GM21576 (cell line): ENCODE data around the gene ZNF622.
"Not testable (repeated sequence)": the region's sequence is repeated elsewhere in the genome, so short reads cannot be mapped to it uniquely, and the experiment has no call there.

Experiments
- ATAC-seq: cut with Tn5 transposase; IDR thresholded peaks from one replicate; pipeline ENCODE4 v1.9.1; 2021; ENCODE audit warnings: mild to moderate bottlenecking, moderate library complexity; ENCODE audit not compliant: unreplicated experiment

The ZNF622 gene

GRCh38 chr5:16436065-16436682 lies 29.4 kb downstream of the ZNF622 start:
- not testable (repeated sequence) for ATAC-seq

DNA sequence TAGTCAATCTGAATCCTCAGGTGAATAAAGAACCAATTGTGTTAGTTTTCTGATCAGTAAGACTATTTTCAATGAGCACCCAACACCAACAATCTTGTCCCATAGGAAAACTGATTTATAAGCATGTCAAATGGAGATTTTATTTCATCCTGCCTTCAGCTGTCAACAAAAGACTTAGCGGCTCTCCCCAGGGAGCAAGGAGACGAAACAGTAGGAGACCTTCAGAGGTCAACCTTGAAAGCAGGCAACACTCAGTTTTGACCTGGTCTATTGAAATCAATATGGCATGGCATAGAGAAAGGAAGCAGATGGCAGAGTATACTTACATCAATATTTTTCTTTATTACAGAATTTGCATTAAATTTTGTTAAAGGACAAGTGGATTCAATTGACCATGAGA lies 34.1 kb downstream of the ZNF622 start:
- ATAC-seq = no peak

GRCh38 chr5:16430349-16431089 lies 35.1 kb downstream of the ZNF622 start:
- ATAC-seq = no peak

- no peak for ATAC-seq
Observed at GRCh38 chr5:16428359-16428758, 37.2 kb downstream of the ZNF622 start.

GRCh38 chr5:16427587-16427986 lies 38.0 kb downstream of the ZNF622 start:
- no peak for ATAC-seq

DNA sequence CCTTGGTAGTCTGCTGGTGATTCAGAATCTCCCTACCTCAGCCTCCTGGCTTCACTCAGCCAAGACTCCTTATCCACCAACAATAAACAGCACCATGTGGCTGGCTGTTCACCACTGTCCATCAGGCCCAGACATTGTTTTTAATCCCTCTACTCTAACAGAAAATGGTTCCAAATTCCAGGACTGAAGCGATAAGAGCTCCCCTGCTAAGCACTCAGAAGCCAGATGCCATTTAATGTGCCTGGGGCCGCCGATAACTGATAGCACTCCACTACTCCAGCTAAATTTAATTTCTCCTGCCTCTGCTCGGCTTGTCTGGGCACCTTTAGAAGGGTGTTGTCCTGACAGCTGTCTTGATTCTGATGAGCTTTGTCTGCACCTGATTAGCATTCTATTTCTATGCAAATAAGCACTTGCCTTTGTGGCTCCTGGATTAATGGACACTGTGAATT lies 47.1 kb downstream of the ZNF622 start:
- ATAC-seq = no peak

- ATAC-seq = no peak
Observed at GRCh38 chr5:16417398-16418074, 48.1 kb downstream of the ZNF622 start.

GRCh38 chr5:16414861-16415260 lies 50.7 kb downstream of the ZNF622 start:
- ATAC-seq = no peak

DNA sequence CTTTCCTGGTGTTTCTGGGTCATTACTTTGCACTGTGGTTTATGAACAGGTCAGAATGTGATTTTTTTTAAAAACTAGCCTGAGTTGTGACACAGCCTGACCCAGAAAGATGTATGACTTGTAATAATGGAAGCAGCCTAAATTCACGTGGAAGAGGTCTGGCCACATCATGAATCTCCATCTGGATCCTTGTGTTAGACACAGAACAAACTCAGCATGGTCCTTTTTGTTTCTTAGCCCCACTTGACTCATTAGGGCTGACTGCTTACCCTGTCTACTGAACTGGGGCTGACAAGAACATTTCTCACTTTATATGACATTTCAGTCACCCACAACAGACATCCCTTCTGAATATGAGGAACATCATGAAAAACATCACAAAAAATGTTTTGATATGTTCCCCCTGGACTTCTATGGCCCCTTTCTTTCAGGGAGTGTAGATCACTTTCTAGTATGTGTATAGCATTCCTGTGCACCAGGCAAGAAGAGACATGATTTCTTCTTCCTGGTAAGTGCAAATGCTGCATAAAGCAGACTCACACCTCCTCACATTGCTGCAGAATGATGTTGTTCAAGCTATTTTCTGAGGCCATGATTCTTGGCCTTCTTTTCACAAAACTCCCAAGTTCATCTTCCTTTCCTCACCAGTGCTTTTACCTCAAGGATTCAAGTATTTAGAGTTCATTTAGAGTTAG lies 52.3 kb downstream of the ZNF622 start:
- ATAC-seq = no peak

- ATAC-seq = no peak
Observed at GRCh38 chr5:16412556-16412955, 53.0 kb downstream of the ZNF622 start.

DNA sequence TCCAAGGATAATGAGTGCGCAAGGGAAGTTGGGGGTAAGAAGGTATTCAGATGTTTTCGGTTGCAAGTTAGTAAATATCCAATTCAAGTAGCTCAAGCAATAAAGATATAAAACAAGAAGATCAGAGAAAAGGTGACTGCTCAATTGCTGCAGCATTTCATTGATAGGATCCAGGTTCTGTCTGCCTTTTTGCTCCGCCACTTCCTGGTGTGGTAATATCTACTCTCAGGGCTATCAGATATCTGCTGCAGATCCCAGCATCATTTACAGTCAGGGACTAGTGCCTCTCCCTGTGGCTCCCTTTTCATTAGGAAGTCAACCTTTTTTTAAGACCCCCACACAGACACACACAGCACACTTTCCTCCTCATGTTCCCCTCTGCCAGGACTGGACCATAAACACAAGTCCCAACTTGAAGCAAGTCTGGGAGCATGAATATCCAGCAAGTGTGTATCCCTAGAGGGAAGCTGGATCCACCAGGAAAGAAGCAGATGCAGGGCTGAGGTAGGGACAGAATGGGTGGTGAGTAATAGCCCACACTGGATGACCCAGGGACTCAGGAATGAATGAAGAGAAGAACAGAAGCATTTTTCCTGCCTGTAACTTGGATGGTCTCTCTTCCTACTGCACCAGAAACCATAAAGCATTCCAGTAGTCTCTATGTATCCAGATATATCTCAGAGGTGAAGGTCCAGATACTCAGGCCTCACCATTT lies 53.7 kb downstream of the ZNF622 start:
- no peak for ATAC-seq

GRCh38 chr5:16411235-16411634 lies 54.4 kb downstream of the ZNF622 start:
- ATAC-seq = no peak

- ATAC-seq = no peak
Observed at GRCh38 chr5:16410338-16410737, 55.3 kb downstream of the ZNF622 start.

DNA sequence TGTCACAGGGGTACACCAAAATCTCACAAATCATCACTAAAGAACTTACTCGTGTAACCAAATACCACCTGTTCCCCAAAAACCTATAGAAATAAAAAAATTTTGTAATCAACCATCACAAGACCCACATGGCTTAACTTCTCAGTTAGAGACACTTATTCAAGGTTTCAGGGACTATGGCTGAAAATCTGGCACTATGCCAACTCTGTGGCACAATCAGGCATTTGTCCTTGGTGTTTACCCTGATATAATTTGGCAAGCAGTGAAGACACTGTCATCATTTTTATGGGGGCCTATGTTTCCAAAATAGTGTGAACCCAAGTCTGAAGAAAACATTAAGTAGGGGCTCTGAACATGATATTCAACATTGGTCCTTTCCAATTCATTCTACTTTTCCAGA lies 59.0 kb downstream of the ZNF622 start:
- no peak for ATAC-seq

DNA sequence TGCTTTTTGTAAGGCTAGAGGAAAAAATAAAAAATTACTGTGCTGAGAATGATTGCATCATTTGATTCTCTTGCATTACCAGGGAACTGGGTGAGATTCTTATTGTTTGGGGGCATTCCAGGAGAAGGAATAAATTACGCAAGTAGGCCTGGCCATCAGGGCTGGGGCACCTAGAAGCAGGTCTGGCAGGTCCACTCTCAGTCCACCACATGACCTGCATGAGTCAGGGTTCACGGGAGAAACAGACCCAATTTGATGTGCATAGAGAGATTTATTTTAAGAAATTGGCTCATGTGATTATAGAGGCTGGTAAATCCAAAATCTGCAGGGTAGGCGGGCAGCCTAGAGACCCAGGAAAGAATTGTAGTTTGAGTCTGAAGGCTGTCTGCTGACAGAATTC lies 59.6 kb downstream of the ZNF622 start:
- no peak for ATAC-seq
